Fibroblast of lung (primary cell): ENCODE results near the gene SPOCD1.

ENCODE experiments used
- EZH2 ChIP-seq: IDR thresholded peaks from 2 replicates; pipeline ENCODE4 v1.5.1; 2012; ENCODE audit warnings: low read length, control low read depth, mild to moderate bottlenecking; ENCODE audit errors: missing control alignments
- TF ChIP-seq, protein P1 (sequence below), 2 donors: IDR thresholded peaks in 1 of 2; conservative IDR thresholded peaks in 1 of 2; 1 replicate in 1 of 2; 2 replicates in 1 of 2; pipeline ENCODE4 v1.5.1; 2011 to 2012; ENCODE audit warnings: low read length in 2 of 2, control low read depth in 1 of 2, inconsistent platforms in 1 of 2, low read depth in 1 of 2, mild to moderate bottlenecking in 1 of 2

DNA sequence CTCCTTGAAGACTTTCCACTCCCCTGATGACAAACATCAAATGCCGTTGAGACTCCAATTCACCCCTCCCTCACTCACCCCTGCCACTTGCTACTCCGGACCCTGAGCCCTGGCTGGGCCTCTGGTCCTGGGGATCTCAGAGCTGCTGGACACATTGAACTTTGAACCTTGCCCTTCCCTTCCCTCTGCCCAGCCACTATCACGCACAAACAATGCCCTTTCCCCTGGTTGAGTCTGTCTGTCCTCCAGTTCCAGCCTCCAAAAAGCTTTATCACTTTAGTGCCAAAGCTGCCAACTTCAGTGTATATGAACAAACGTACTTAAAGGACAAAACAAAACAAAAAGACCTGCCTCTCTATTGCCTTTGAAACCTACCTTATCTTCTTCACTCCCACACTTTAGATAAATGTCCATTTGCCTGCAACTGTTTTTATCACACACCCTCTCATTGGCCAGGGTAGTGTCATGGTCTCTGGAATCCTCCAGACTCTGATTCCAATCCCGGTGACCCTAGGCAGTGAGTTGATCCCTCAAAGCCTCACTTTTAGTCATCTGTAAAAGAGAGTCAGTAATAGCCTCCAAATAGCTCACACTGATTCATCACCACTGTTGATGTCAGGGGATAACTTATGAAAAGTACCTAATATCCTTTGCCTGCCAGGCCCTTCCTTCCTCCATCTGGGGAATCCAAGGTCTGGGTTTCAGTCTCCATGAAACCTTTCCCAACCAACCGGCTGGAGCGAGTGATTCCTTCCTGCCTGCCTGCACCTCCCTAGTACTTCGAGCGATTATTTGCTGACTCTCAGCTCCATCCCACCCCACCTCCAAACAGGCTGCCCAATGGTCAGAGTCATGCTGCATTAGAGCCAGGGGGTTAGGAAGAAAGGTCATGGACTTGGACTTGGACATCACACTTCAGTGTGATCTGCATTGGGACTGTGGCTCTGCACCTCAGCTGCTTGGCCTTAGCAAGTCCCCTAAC, 15.9 kb upstream of the SPOCD1 start:
- TF ChIP-seq, protein P1, sequence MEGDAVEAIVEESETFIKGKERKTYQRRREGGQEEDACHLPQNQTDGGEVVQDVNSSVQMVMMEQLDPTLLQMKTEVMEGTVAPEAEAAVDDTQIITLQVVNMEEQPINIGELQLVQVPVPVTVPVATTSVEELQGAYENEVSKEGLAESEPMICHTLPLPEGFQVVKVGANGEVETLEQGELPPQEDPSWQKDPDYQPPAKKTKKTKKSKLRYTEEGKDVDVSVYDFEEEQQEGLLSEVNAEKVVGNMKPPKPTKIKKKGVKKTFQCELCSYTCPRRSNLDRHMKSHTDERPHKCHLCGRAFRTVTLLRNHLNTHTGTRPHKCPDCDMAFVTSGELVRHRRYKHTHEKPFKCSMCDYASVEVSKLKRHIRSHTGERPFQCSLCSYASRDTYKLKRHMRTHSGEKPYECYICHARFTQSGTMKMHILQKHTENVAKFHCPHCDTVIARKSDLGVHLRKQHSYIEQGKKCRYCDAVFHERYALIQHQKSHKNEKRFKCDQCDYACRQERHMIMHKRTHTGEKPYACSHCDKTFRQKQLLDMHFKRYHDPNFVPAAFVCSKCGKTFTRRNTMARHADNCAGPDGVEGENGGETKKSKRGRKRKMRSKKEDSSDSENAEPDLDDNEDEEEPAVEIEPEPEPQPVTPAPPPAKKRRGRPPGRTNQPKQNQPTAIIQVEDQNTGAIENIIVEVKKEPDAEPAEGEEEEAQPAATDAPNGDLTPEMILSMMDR (conservative IDR thresholded peaks at IDR 0.05 in 1 of 2, IDR thresholded peaks at IDR 0.05 in 1 of 2; ENCODE audit: low read depth in 1 of 2, low read length in 2 of 2): no peak
- TF ChIP-seq EZH2: no peak
